ENCODE results near the gene NINJ1.

The NINJ1 gene

GRCh38 chr9:93120846-93121315 lies 13.2 kb downstream of the NINJ1 start:
- Histone ChIP-seq H3K4me1 (ENCODE audit: insufficient read depth, low read length, severe bottlenecking) (peaks cover 30% of the 10 kb centered on the region), H3K4me2 (ENCODE audit: low read length) (peak overlapping the region; percentile 46; the same call in 1 of the 2 replicates), H3K9me3 (ENCODE audit: low read length) (no peaks in the 10 kb centered on the region), H2AFZ (ENCODE audit: low read length) (no peak overlapping the region), H3K9ac (ENCODE audit: low read length) (no peak overlapping the region; the same call in 1 of the 2 replicates), H3K27me3 (ENCODE audit: insufficient read depth, low read length) (no peaks in the 10 kb centered on the region), H3K4me3 (ENCODE audit: low read depth, low read length, poor library complexity, severe bottlenecking) (no peak overlapping the region), H3F3A (ENCODE audit: insufficient read depth, low read length) (no peaks in the 10 kb centered on the region), H3K36me3 (ENCODE audit: insufficient read depth, low read length) (peaks cover 18% of the 10 kb centered on the region; the same call in 1 of the 2 replicates), H3K27ac (ENCODE audit: low read depth, low read length, poor library complexity, severe bottlenecking) (peak overlapping the region; percentile 86), H4K20me1 (ENCODE audit: insufficient read depth, low read length) (no peaks in the 10 kb centered on the region), H3K9me2 (ENCODE audit: low read depth, low read length) (no peaks in the 10 kb centered on the region), H3K79me2 (ENCODE audit: insufficient read depth, low read length) (no peaks in the 10 kb centered on the region)
- TF ChIP-seq EZH2 (IDR thresholded peaks at IDR 0.05; ENCODE audit: borderline replicate concordance, low read length), result no peak
- TF ChIP-seq, protein P1, sequence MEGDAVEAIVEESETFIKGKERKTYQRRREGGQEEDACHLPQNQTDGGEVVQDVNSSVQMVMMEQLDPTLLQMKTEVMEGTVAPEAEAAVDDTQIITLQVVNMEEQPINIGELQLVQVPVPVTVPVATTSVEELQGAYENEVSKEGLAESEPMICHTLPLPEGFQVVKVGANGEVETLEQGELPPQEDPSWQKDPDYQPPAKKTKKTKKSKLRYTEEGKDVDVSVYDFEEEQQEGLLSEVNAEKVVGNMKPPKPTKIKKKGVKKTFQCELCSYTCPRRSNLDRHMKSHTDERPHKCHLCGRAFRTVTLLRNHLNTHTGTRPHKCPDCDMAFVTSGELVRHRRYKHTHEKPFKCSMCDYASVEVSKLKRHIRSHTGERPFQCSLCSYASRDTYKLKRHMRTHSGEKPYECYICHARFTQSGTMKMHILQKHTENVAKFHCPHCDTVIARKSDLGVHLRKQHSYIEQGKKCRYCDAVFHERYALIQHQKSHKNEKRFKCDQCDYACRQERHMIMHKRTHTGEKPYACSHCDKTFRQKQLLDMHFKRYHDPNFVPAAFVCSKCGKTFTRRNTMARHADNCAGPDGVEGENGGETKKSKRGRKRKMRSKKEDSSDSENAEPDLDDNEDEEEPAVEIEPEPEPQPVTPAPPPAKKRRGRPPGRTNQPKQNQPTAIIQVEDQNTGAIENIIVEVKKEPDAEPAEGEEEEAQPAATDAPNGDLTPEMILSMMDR (IDR thresholded peaks at IDR 0.05; ENCODE audit: low read length), result no peak

DNA sequence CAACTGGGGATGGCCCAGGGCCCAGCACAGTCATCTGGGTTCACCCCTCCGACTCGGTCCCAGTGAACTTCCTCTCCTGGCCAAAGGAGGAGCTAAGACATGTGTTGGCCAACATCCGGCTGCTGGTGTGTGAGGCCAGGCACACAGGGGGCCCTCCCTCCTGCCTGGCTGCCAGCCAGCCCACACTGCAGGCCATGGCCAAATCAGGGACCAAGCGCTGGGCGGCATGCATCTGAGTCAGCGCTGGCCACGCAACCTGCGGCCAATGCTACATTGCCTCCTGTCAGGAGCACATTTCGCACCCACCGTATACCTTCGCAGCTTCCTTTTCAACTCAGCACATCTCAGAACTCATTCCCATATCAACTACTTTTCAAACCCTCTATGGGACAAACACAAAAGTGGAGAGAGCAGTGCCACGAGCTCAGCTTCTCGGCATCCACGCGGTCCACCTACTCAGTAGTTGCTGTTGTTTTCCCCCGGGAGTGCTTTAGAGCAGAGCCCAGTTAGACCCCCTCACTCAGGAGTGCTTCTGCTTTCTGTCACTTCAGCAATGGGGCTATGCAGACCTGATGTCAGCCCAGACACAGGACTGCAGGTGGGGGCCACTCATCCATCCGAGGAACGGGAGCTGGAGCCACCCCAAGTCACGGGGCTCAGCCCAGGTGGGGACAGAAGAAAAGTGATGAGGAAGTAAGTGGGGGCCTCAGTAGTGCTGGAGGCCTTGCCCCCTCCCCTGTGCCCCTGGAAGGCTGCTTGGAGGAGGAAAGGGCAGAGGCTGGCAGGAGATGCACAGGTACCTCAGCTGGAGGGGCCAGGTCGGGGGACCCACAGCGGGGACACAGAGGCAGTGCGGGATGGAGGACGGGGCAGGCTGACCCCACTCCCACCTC lies 13.9 kb downstream of the NINJ1 start:
- H3K4me2 ChIP-seq (ENCODE audit: low read length), result peak overlapping the region; percentile 46
- H3K4me1 ChIP-seq (ENCODE audit: insufficient read depth, low read length, severe bottlenecking), result peaks cover 29% of the 10 kb centered on the region
- H3K9me3 ChIP-seq (ENCODE audit: low read length), result no peaks in the 10 kb centered on the region
- no peaks in the 10 kb centered on the region for H3K9me2 ChIP-seq (ENCODE audit: low read depth, low read length)
- peak overlapping the region; percentile 15 for H3K4me3 ChIP-seq (ENCODE audit: low read depth, low read length, poor library complexity, severe bottlenecking)
- H3K79me2 ChIP-seq (ENCODE audit: insufficient read depth, low read length), result no peaks in the 10 kb centered on the region
- no peaks in the 10 kb centered on the region for H3F3A ChIP-seq (ENCODE audit: insufficient read depth, low read length)
- peak overlapping the region; percentile 48; the same call in 1 of the 2 replicates for H3K9ac ChIP-seq (ENCODE audit: low read length)
- H4K20me1 ChIP-seq (ENCODE audit: insufficient read depth, low read length), result no peaks in the 10 kb centered on the region
- no peaks in the 10 kb centered on the region for H3K27me3 ChIP-seq (ENCODE audit: insufficient read depth, low read length)
- TF ChIP-seq EZH2 (IDR thresholded peaks at IDR 0.05; ENCODE audit: borderline replicate concordance, low read length), result no peak
- TF ChIP-seq, protein P1 (IDR thresholded peaks at IDR 0.05; ENCODE audit: low read length), result peak; percentile 30; the same call in 1 of the 2 replicates
- H2AFZ ChIP-seq (ENCODE audit: low read length), result no peak overlapping the region
- H3K36me3 ChIP-seq (ENCODE audit: insufficient read depth, low read length), result peaks cover 16% of the 10 kb centered on the region; the same call in 1 of the 2 replicates
- peak overlapping the region; percentile 86 for H3K27ac ChIP-seq (ENCODE audit: low read depth, low read length, poor library complexity, severe bottlenecking)

DNA sequence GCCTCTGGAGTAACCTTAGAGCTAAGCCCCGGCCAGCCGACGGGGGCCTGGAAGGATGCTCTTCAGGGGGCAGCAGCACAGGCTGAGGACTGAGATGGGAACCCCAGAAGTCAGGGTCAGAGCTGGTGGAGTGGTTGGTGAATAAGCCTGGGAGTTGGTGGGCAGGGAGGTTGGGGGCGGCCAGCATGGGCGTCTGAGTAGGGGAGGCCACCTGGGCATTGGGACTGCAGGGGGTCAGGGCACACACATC lies 14.4 kb downstream of the NINJ1 start:
- Histone ChIP-seq H3K4me2 (ENCODE audit: low read length) (peak overlapping the region; percentile 46; the same call in 1 of the 2 replicates), H3K27me3 (ENCODE audit: insufficient read depth, low read length) (no peaks in the 10 kb centered on the region), H3K9me2 (ENCODE audit: low read depth, low read length) (no peaks in the 10 kb centered on the region), H3K9me3 (ENCODE audit: low read length) (no peaks in the 10 kb centered on the region), H3K27ac (ENCODE audit: low read depth, low read length, poor library complexity, severe bottlenecking) (peak overlapping the region; percentile 86), H3K4me1 (ENCODE audit: insufficient read depth, low read length, severe bottlenecking) (peaks cover 34% of the 10 kb centered on the region), H3K36me3 (ENCODE audit: insufficient read depth, low read length) (peaks cover 10% of the 10 kb centered on the region; the same call in 1 of the 2 replicates), H3K79me2 (ENCODE audit: insufficient read depth, low read length) (no peaks in the 10 kb centered on the region), H3K9ac (ENCODE audit: low read length) (no peak overlapping the region; the same call in 1 of the 2 replicates), H3K4me3 (ENCODE audit: low read depth, low read length, poor library complexity, severe bottlenecking) (no peak overlapping the region), H2AFZ (ENCODE audit: low read length) (no peak overlapping the region), H3F3A (ENCODE audit: insufficient read depth, low read length) (no peaks in the 10 kb centered on the region), H4K20me1 (ENCODE audit: insufficient read depth, low read length) (no peaks in the 10 kb centered on the region)
- TF ChIP-seq EZH2 (IDR thresholded peaks at IDR 0.05; ENCODE audit: borderline replicate concordance, low read length), result no peak
- TF ChIP-seq, protein P1 (IDR thresholded peaks at IDR 0.05; ENCODE audit: low read length), result no peak

Data from OCI-LY1 (cell line).